CD8-positive, alpha-beta memory T cell (primary cell): ENCODE measurements around the gene CDYL2. TPM values are rescaled to one million over a fixed set of nuclear protein-coding genes. Genes with fewer than 3 reads are reported as not detected.
"Not testable (repeated sequence)": the region's sequence is repeated elsewhere in the genome, so short reads cannot be mapped to it uniquely, and the experiment has no call there.

Source experiments
- CTCF ChIA-PET: fragments of 350-600 bp; sonication (Branson Sonifier 250); formaldehyde crosslinking; loops from one replicate; lab custom pipeline; 2021; ENCODE audit warnings: antibody characterized with exemption; lab: Charles Lee
- POLR2A ChIA-PET: fragments of 350-600 bp; sonication (Branson Sonifier 250); formaldehyde crosslinking; loops from one replicate; lab custom pipeline; 2021; ENCODE audit warnings: antibody characterized with exemption; lab: Charles Lee
- DNase-seq, 5 donors: peaks; one replicate each; pipeline versions ENCODE4 v3.0.0 to v3.0.0-alpha.2; 2020 to 2022; ENCODE audit warnings: mixed read lengths in 1 of 5
- H3K27ac ChIP-seq: one replicate; pipeline ENCODE4 v1.7.0; 2013; ENCODE audit warnings: low read depth, mild to moderate bottlenecking, low read length, moderate library complexity
- H3K27me3 ChIP-seq: 2 replicates; pipeline ENCODE4 v1.7.0; 2013; ENCODE audit warnings: low read length, mild to moderate bottlenecking; ENCODE audit not compliant: insufficient read depth, poor library complexity, severe bottlenecking
- H3K36me3 ChIP-seq: 2 replicates; pipeline ENCODE4 v1.7.0; 2013; ENCODE audit warnings: mild to moderate bottlenecking, low read length, moderate library complexity; ENCODE audit not compliant: insufficient read depth
- H3K4me1 ChIP-seq: 2 replicates; pipeline ENCODE4 v1.7.0; 2013; ENCODE audit warnings: mild to moderate bottlenecking, low read length, moderate library complexity; ENCODE audit not compliant: insufficient read depth
- H3K4me3 ChIP-seq: 2 replicates; pipeline ENCODE4 v1.7.0; 2013; ENCODE audit warnings: mild to moderate bottlenecking, low read length
- H3K9me3 ChIP-seq: 2 replicates; pipeline ENCODE4 v1.7.0; 2013; ENCODE audit warnings: mild to moderate bottlenecking, low read length
- H3K27ac Mint-ChIP-seq, 8 donors: one replicate each; pipeline ENCODE4 v1.8.0; 2020 to 2021; ENCODE audit warnings: mixed read lengths in 8 of 8, mild to moderate bottlenecking in 6 of 8, inconsistent platforms in 3 of 8, moderate library complexity in 3 of 8
- H3K27me3 Mint-ChIP-seq, 2 donors: one replicate each; pipeline ENCODE4 v1.8.0; 2020 to 2021; ENCODE audit warnings: mixed read lengths in 2 of 2, mild to moderate bottlenecking in 1 of 2, moderate library complexity in 1 of 2
- H3K36me3 Mint-ChIP-seq, 3 donors: one replicate each; pipeline ENCODE4 v1.8.0; 2020 to 2021; ENCODE audit warnings: mixed read lengths in 3 of 3, inconsistent platforms in 1 of 3, mild to moderate bottlenecking in 1 of 3
- H3K4me1 Mint-ChIP-seq, 3 donors: one replicate each; pipeline ENCODE4 v1.8.0; 2020 to 2021; ENCODE audit warnings: mixed read lengths in 3 of 3, inconsistent platforms in 1 of 3, mild to moderate bottlenecking in 1 of 3
- H3K4me3 Mint-ChIP-seq, 7 donors: one replicate each; pipeline ENCODE4 v1.8.0; 2020 to 2021; ENCODE audit warnings: mixed read lengths in 7 of 7, mild to moderate bottlenecking in 6 of 7, moderate library complexity in 4 of 7, inconsistent platforms in 2 of 7
- H3K9me3 Mint-ChIP-seq, 5 donors: one replicate each; pipeline ENCODE4 v1.8.0; 2020 to 2022; ENCODE audit warnings: mixed read lengths in 5 of 5, mild to moderate bottlenecking in 3 of 5, moderate library complexity in 2 of 5, inconsistent platforms in 1 of 5
- polyA plus RNA-seq: library from polyadenylated mRNA; unstranded; fragments of 300-500 nt; fragmentation: Illumina TruSeq; gene quantifications from one replicate; pipeline ENCODE4 v1.2.3, GENCODE V29; 2021
- total RNA-seq, 2 experiments: library from RNA; stranded (reverse); gene quantifications; one replicate each; pipeline ENCODE4 v1.2.3, GENCODE V29; 2021

The CDYL2 gene
- total and polyA plus RNA-seq, 3 experiments from 2014 or later, result 3.8 to 42.0 (median 40.6) TPM

- CTCF ChIA-PET, result no interaction called here
- POLR2A ChIA-PET, result no interaction called here
- peak overlapping the region in 1 of 8 donors; percentile 16 for H3K27ac Mint-ChIP-seq
- Histone ChIP-seq H3K36me3 (no peaks in the 10 kb centered on the region), H3K27me3 (no peaks in the 10 kb centered on the region), H3K27ac (no peak overlapping the region), H3K4me3 (no peak overlapping the region), H3K9me3 (no peaks in the 10 kb centered on the region), H3K4me1 (no peaks in the 10 kb centered on the region)
- peaks cover 1 to 36% (median 10%) of the 10 kb centered on the region in 3 donors for H3K4me1 Mint-ChIP-seq
- peaks cover 0 to 2% (median 0%) of the 10 kb centered on the region in 5 donors for H3K9me3 Mint-ChIP-seq
- H3K4me3 Mint-ChIP-seq, result no peak overlapping the region
- H3K27me3 Mint-ChIP-seq, result no peaks in the 10 kb centered on the region
- peaks cover 0 to 3% (median 0%) of the 10 kb centered on the region in 3 donors for H3K36me3 Mint-ChIP-seq
- no peak for DNase-seq
Measured at GRCh38 chr16:80791411-80791810, 13.0 kb downstream of the CDYL2 start.

GRCh38 chr16:80790751-80791150, 13.6 kb downstream of the CDYL2 start:
- no peaks in the 10 kb centered on the region for H3K4me1 ChIP-seq
- no peaks in the 10 kb centered on the region for H3K9me3 ChIP-seq
- H3K36me3 Mint-ChIP-seq, result peaks cover 0 to 8% (median 2%) of the 10 kb centered on the region in 3 donors
- H3K4me3 Mint-ChIP-seq, result no peak overlapping the region
- peaks cover 0 to 9% (median 2%) of the 10 kb centered on the region in 5 donors for H3K9me3 Mint-ChIP-seq
- H3K27ac Mint-ChIP-seq, result no peak overlapping the region
- DNase-seq, result no peak
- H3K4me1 Mint-ChIP-seq, result peaks cover 1 to 31% (median 3%) of the 10 kb centered on the region in 3 donors
- CTCF ChIA-PET, result no interaction called here
- H3K4me3 ChIP-seq, result no peak overlapping the region
- H3K27me3 ChIP-seq, result no peaks in the 10 kb centered on the region
- H3K36me3 ChIP-seq, result no peaks in the 10 kb centered on the region
- no peak overlapping the region for H3K27ac ChIP-seq
- POLR2A ChIA-PET, result no interaction called here
- no peaks in the 10 kb centered on the region for H3K27me3 Mint-ChIP-seq

GRCh38 chr16:80788027-80788426, 16.4 kb downstream of the CDYL2 start:
- Mint-ChIP-seq H3K27ac (peak overlapping the region in 1 of 8 donors; percentile 17), H3K36me3 (peaks cover 0 to 15% (median 13%) of the 10 kb centered on the region in 3 donors), H3K27me3 (no peaks in the 10 kb centered on the region), H3K9me3 (peaks cover 3 to 17% (median 11%) of the 10 kb centered on the region in 5 donors), H3K4me1 (peaks cover 5 to 34% (median 5%) of the 10 kb centered on the region in 3 donors), H3K4me3 (no peak overlapping the region)
- Histone ChIP-seq H3K27ac (no peak overlapping the region), H3K27me3 (no peaks in the 10 kb centered on the region), H3K36me3 (no peaks in the 10 kb centered on the region), H3K4me1 (no peaks in the 10 kb centered on the region), H3K4me3 (no peak overlapping the region), H3K9me3 (no peaks in the 10 kb centered on the region)
- no peak for DNase-seq
- ChIA-PET CTCF (no interaction called here), POLR2A (no interaction called here)

GRCh38 chr16:80786561-80786960, 17.8 kb downstream of the CDYL2 start:
- peaks cover 9 to 24% (median 15%) of the 10 kb centered on the region in 3 donors for H3K36me3 Mint-ChIP-seq
- H3K27me3 Mint-ChIP-seq, H3K4me3 Mint-ChIP-seq, H3K4me3 ChIP-seq, H3K27ac ChIP-seq, H3K27ac Mint-ChIP-seq, H3K27me3 ChIP-seq, H3K36me3 ChIP-seq, H3K4me1 ChIP-seq, H3K9me3 ChIP-seq, DNase-seq, POLR2A ChIA-PET, CTCF ChIA-PET: not testable (repeated sequence)
- peaks cover 16 to 26% (median 23%) of the 10 kb centered on the region in 5 donors for H3K9me3 Mint-ChIP-seq
- peaks cover 5 to 22% (median 5%) of the 10 kb centered on the region in 3 donors for H3K4me1 Mint-ChIP-seq

GRCh38 chr16:80784951-80785350, 19.4 kb downstream of the CDYL2 start:
- ChIA-PET POLR2A (no interaction called here), CTCF (no interaction called here)
- Histone ChIP-seq H3K27ac (no peak overlapping the region), H3K9me3 (peaks cover 4% of the 10 kb centered on the region), H3K4me3 (no peak overlapping the region), H3K4me1 (no peaks in the 10 kb centered on the region), H3K27me3 (no peaks in the 10 kb centered on the region), H3K36me3 (no peaks in the 10 kb centered on the region)
- Mint-ChIP-seq H3K4me3 (no peak overlapping the region), H3K27me3 (no peaks in the 10 kb centered on the region), H3K36me3 (peaks cover 15 to 33% (median 22%) of the 10 kb centered on the region in 3 donors), H3K4me1 (peaks cover 8 to 18% (median 8%) of the 10 kb centered on the region in 3 donors), H3K9me3 (peaks cover 18 to 39% (median 35%) of the 10 kb centered on the region in 5 donors), H3K27ac (peak overlapping the region in 1 of 8 donors; percentile 4)
- DNase-seq, result no peak

- Histone ChIP-seq H3K4me1 (no peaks in the 10 kb centered on the region), H3K27me3 (no peaks in the 10 kb centered on the region), H3K9me3 (peaks cover 4% of the 10 kb centered on the region), H3K27ac (no peak overlapping the region), H3K4me3 (no peak overlapping the region), H3K36me3 (no peaks in the 10 kb centered on the region)
- H3K27ac Mint-ChIP-seq, result no peak overlapping the region
- peaks cover 12 to 21% (median 15%) of the 10 kb centered on the region in 3 donors for H3K36me3 Mint-ChIP-seq
- H3K27me3 Mint-ChIP-seq, result no peaks in the 10 kb centered on the region
- H3K4me3 Mint-ChIP-seq, result peak overlapping the region in 1 of 7 donors; percentile 41
- ChIA-PET POLR2A (no interaction called here), CTCF (no interaction called here)
- H3K9me3 Mint-ChIP-seq, result peaks cover 18 to 29% (median 24%) of the 10 kb centered on the region in 5 donors
- H3K4me1 Mint-ChIP-seq, result peaks cover 12 to 22% (median 21%) of the 10 kb centered on the region in 3 donors
- DNase-seq, result no peak
Measured at GRCh38 chr16:80778703-80779102, 25.7 kb downstream of the CDYL2 start.

- POLR2A ChIA-PET, result no interaction called here
- peaks cover 4% of the 10 kb centered on the region for H3K9me3 ChIP-seq
- H3K4me3 ChIP-seq, result no peak overlapping the region
- H3K4me3 Mint-ChIP-seq, result no peak overlapping the region
- no peak for DNase-seq
- H3K27me3 Mint-ChIP-seq, result peaks cover 0 to 2% of the 10 kb centered on the region in 2 donors
- H3K9me3 Mint-ChIP-seq, result peaks cover 7 to 20% (median 15%) of the 10 kb centered on the region in 5 donors
- no peaks in the 10 kb centered on the region for H3K36me3 ChIP-seq
- peaks cover 12 to 24% (median 22%) of the 10 kb centered on the region in 3 donors for H3K4me1 Mint-ChIP-seq
- H3K27me3 ChIP-seq, result no peaks in the 10 kb centered on the region
- H3K27ac ChIP-seq, result no peak overlapping the region
- CTCF ChIA-PET, result no interaction called here
- H3K36me3 Mint-ChIP-seq, result peaks cover 10 to 13% (median 10%) of the 10 kb centered on the region in 3 donors
- H3K27ac Mint-ChIP-seq, result no peak overlapping the region
- no peaks in the 10 kb centered on the region for H3K4me1 ChIP-seq
Measured at GRCh38 chr16:80776856-80777255, 27.5 kb downstream of the CDYL2 start.

- Histone ChIP-seq H3K36me3 (no peaks in the 10 kb centered on the region), H3K4me3 (no peak overlapping the region), H3K9me3 (no peaks in the 10 kb centered on the region), H3K27me3 (no peaks in the 10 kb centered on the region), H3K4me1 (no peaks in the 10 kb centered on the region), H3K27ac (no peak overlapping the region)
- no peak overlapping the region for H3K4me3 Mint-ChIP-seq
- ChIA-PET CTCF (no interaction called here), POLR2A (no interaction called here)
- peaks cover 0 to 2% of the 10 kb centered on the region in 2 donors for H3K27me3 Mint-ChIP-seq
- DNase-seq, result no peak
- H3K9me3 Mint-ChIP-seq, result peaks cover 1 to 10% (median 4%) of the 10 kb centered on the region in 5 donors
- H3K27ac Mint-ChIP-seq, result no peak overlapping the region
- H3K4me1 Mint-ChIP-seq, result peaks cover 7 to 23% (median 20%) of the 10 kb centered on the region in 3 donors
- peaks cover 4 to 8% (median 4%) of the 10 kb centered on the region in 3 donors for H3K36me3 Mint-ChIP-seq
Measured at GRCh38 chr16:80775450-80775849, 28.9 kb downstream of the CDYL2 start.
